Epithelial cell of esophagus (primary cell): ENCODE data around the gene TTC33.
A peak's percentile ranks its signal among the peaks of the same experiment; 100 is the strongest.
"Not testable (repeated sequence)": the region's sequence is repeated elsewhere in the genome, so short reads cannot be mapped to it uniquely, and the experiment has no call there.

Experiments
- DNase-seq: peaks from one replicate; pipeline ENCODE4 v3.0.0; 2010; ENCODE audit warnings: low read depth
- H3K4me3 ChIP-seq: 2 replicates; pipeline ENCODE4 v1.5.1; 2011; ENCODE audit warnings: mild to moderate bottlenecking, low read length, control low read depth
- CTCF ChIP-seq: IDR thresholded peaks from 2 replicates; pipeline ENCODE4 v1.5.1; 2011; ENCODE audit warnings: low read depth, mild to moderate bottlenecking, low read length, control low read depth, inconsistent platforms; ENCODE audit not compliant: insufficient read depth; ENCODE audit errors: missing control alignments

TTC33 gene

GRCh38 chr5:40594811-40595210, 160.9 kb downstream of the TTC33 start:
- no peak overlapping the region for H3K4me3 ChIP-seq
- no peak for TF ChIP-seq CTCF
- DNase-seq = no peak

- DNase-seq, H3K4me3 ChIP-seq: not testable (repeated sequence)
Measured at GRCh38 chr5:40591727-40592396, 163.9 kb downstream of the TTC33 start.

GRCh38 chr5:40587376-40587775, 168.4 kb downstream of the TTC33 start:
- H3K4me3 ChIP-seq = no peak overlapping the region

GRCh38 chr5:40585537-40586267, 170.1 kb downstream of the TTC33 start:
- DNase-seq = no peak
- no peak for TF ChIP-seq CTCF
- H3K4me3 ChIP-seq = no peak overlapping the region

More at GRCh38 chr5:40587376-40587775, 168.4 kb downstream of the TTC33 start:
- peak; percentile 55 for DNase-seq
- TF ChIP-seq CTCF = no peak

- TF ChIP-seq CTCF = no peak
- DNase-seq = no peak
- H3K4me3 ChIP-seq = no peak overlapping the region
Measured at GRCh38 chr5:40584054-40584453, 171.7 kb downstream of the TTC33 start.

- TF ChIP-seq CTCF = no peak
- H3K4me3 ChIP-seq = no peak overlapping the region
- peak; percentile 66 for DNase-seq
Measured at GRCh38 chr5:40578501-40579451, 177.0 kb downstream of the TTC33 start.

- no peak for TF ChIP-seq CTCF
- no peak overlapping the region for H3K4me3 ChIP-seq
- DNase-seq = no peak
Measured at GRCh38 chr5:40577718-40578117, 178.0 kb downstream of the TTC33 start.
